ENCODE measurements around the gene TAAR2. TPM values are rescaled to one million over a fixed set of nuclear protein-coding genes. Genes with fewer than 3 reads are reported as not detected.

Gene TAAR2
- total and polyA plus RNA-seq, 2 donors (not counting 3 experiments of a cell fraction or from before 2014, with no cell fraction given): not detected

- intact Hi-C loops (cut with micrococcal nuclease) (no loop called here), dilution Hi-C loops (cut with MboI; ENCODE audit: extremely low pct_ligation_motif_present, low sequenced_read_pairs) (no loop called here)
- TF ChIP-seq, protein P1, sequence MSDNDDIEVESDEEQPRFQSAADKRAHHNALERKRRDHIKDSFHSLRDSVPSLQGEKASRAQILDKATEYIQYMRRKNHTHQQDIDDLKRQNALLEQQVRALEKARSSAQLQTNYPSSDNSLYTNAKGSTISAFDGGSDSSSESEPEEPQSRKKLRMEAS (IDR thresholded peaks at IDR 0.05; ENCODE audit: insufficient read depth, insufficient read length): no peak
- TF ChIP-seq POLR2A (IDR thresholded peaks at IDR 0.05; ENCODE audit: low read depth, low read length) (no peak), POLR2AphosphoS5 (IDR thresholded peaks at IDR 0.05; ENCODE audit: insufficient read depth, low read depth, low read length) (no peak), MYC (IDR thresholded peaks at IDR 0.05; ENCODE audit: low read depth, low read length) (no peak), FOS (IDR thresholded peaks at IDR 0.05; ENCODE audit: borderline replicate concordance, insufficient read depth, low read length) (no peak), EZH2 (IDR thresholded peaks at IDR 0.05; ENCODE audit: borderline replicate concordance, low read depth, low read length, severe bottlenecking) (no peak)
- TF ChIP-seq, protein P2, sequence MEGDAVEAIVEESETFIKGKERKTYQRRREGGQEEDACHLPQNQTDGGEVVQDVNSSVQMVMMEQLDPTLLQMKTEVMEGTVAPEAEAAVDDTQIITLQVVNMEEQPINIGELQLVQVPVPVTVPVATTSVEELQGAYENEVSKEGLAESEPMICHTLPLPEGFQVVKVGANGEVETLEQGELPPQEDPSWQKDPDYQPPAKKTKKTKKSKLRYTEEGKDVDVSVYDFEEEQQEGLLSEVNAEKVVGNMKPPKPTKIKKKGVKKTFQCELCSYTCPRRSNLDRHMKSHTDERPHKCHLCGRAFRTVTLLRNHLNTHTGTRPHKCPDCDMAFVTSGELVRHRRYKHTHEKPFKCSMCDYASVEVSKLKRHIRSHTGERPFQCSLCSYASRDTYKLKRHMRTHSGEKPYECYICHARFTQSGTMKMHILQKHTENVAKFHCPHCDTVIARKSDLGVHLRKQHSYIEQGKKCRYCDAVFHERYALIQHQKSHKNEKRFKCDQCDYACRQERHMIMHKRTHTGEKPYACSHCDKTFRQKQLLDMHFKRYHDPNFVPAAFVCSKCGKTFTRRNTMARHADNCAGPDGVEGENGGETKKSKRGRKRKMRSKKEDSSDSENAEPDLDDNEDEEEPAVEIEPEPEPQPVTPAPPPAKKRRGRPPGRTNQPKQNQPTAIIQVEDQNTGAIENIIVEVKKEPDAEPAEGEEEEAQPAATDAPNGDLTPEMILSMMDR (IDR thresholded peaks at IDR 0.05; ENCODE audit: extremely low read depth in 1 of 2, insufficient read depth in 1 of 2, low read depth in 1 of 2, low read length in 2 of 2): no peak
- FAIRE-seq (no peak), DNase-seq (ENCODE audit: low read depth, low spot score) (no peak)
- Histone ChIP-seq H3K9me3 (replicated peaks; ENCODE audit: control insufficient read depth, insufficient read depth, low read length) (no peaks in the 10 kb centered on the region), H3K4me2 (ENCODE audit: insufficient read depth, low read length) (no peak overlapping the region), H3K27me3 (ENCODE audit: control insufficient read depth in 2 of 2, insufficient read depth in 2 of 2, low read length in 2 of 2) (no peaks in the 10 kb centered on the region), H3K9ac (replicated peaks; ENCODE audit: extremely low read depth, insufficient read depth, low read length) (no peak overlapping the region), H3K79me2 (ENCODE audit: control insufficient read depth, insufficient read depth, low read length) (no peaks in the 10 kb centered on the region), H4K20me1 (replicated peaks; ENCODE audit: control insufficient read depth, extremely low read depth, insufficient read depth, low read length) (no peaks in the 10 kb centered on the region), H3K36me3 (ENCODE audit: control insufficient read depth in 2 of 2, extremely low read depth in 1 of 2, insufficient read depth in 2 of 2, low read length in 2 of 2) (no peaks in the 10 kb centered on the region), H2AFZ (ENCODE audit: low read depth, low read length) (no peak overlapping the region), H3K9me1 (replicated peaks; ENCODE audit: control insufficient read depth, extremely low read depth, insufficient read depth, low read length) (no peaks in the 10 kb centered on the region), H3K4me3 (replicated peaks in 1 of 3; ENCODE audit: insufficient read depth in 1 of 3, low read depth in 1 of 3, low read length in 3 of 3) (no peak overlapping the region), H3K4me1 (ENCODE audit: control insufficient read depth, extremely low read depth, insufficient read depth, low read length) (peaks cover 2% of the 10 kb centered on the region), H3K27ac (ENCODE audit: insufficient read depth, low read depth, low read length) (no peak overlapping the region)
- POLR2A ChIA-PET: no interaction called here
- CTCF ChIA-PET: interaction anchor here (1.4 to 8.0 kb wide), 6 partner anchors 12 to 392 kb away, joined by 6 to 154 read pairs (median 18); partner anchors contain the start of genes SLC18B1 and TAAR1
- no TSS peak for BruUV-seq (replicated peaks)
Measured at GRCh38 chr6:132671295-132671694, 47.2 kb upstream of the TAAR2 start.
